Activated CD4-positive, alpha-beta memory T cell treated with anti-CD3 and anti-CD28 coated beads for 36 hours (primary cell): ENCODE data around the gene OAS3. TPM values are rescaled to one million over a fixed set of nuclear protein-coding genes. Genes with fewer than 3 reads are reported as not detected.

Experiments used
- CTCF ChIA-PET: fragments of 350-600 bp; sonication (Branson Sonifier 250); formaldehyde crosslinking; loops from one replicate; lab custom pipeline; 2021; ENCODE audit warnings: antibody characterized with exemption, inconsistent platforms; lab: Charles Lee
- POLR2A ChIA-PET: fragments of 350-600 bp; sonication (Branson Sonifier 250); formaldehyde crosslinking; loops from one replicate; lab custom pipeline; 2021; ENCODE audit warnings: antibody characterized with exemption; lab: Charles Lee
- DNase-seq: peaks from one replicate; pipeline ENCODE4 v3.0.0-alpha.2; 2020
- H3K27ac Mint-ChIP-seq: one replicate; pipeline ENCODE4 v1.8.0; 2021; ENCODE audit warnings: mixed read lengths
- H3K27me3 Mint-ChIP-seq: one replicate; pipeline ENCODE4 v1.8.0; 2021; ENCODE audit warnings: mixed read lengths
- H3K36me3 Mint-ChIP-seq: one replicate; pipeline ENCODE4 v1.8.0; 2021; ENCODE audit warnings: mixed read lengths
- H3K4me1 Mint-ChIP-seq: one replicate; pipeline ENCODE4 v1.8.0; 2021; ENCODE audit warnings: low read depth, mixed read lengths
- H3K4me3 Mint-ChIP-seq: one replicate; pipeline ENCODE4 v1.8.0; 2021; ENCODE audit warnings: mild to moderate bottlenecking, mixed read lengths
- H3K9me3 Mint-ChIP-seq: one replicate; pipeline ENCODE4 v1.8.0; 2021; ENCODE audit warnings: mixed read lengths
- intact Hi-C: fragments of 100-400 bp; cut with micrococcal nuclease; formaldehyde crosslinking; loops from one replicate; pipeline ENCODE4 v1.15.1; 2023
- total RNA-seq, 2 experiments: library from RNA; stranded (reverse); gene quantifications; one replicate each; pipeline ENCODE4 v1.2.3, GENCODE V29; 2021

OAS3 gene
- total RNA-seq, 2 experiments from 2014 or later = 34.6 to 37.1 TPM

DNA sequence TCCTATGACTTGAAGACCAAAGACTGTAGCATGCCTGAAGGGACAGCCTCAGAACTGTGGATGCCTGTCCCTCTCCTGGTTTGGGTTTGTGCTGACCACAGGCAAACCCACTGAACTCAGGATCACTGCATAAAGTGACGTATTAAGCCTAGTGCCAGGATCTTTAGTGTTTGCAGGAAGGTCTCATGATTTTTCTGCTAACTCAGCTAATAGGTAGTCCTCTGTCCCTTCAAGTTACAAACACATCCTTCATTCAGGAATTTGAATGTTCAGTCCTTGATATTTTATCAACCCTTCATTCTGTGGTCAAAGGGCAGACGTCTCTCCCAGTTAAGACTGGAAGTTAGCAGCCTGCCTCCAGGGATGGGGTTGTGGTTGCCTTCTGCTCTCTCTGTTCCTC lies 10.3 kb upstream of the OAS3 start:
- ChIA-PET POLR2A (no interaction called here), CTCF (no interaction called here)
- no peak for DNase-seq
- Mint-ChIP-seq H3K27ac (no peak overlapping the region), H3K4me1 (no peaks in the 10 kb centered on the region), H3K27me3 (no peaks in the 10 kb centered on the region), H3K4me3 (no peak overlapping the region), H3K36me3 (no peaks in the 10 kb centered on the region), H3K9me3 (no peaks in the 10 kb centered on the region)
- intact Hi-C loops = no loop called here

DNA sequence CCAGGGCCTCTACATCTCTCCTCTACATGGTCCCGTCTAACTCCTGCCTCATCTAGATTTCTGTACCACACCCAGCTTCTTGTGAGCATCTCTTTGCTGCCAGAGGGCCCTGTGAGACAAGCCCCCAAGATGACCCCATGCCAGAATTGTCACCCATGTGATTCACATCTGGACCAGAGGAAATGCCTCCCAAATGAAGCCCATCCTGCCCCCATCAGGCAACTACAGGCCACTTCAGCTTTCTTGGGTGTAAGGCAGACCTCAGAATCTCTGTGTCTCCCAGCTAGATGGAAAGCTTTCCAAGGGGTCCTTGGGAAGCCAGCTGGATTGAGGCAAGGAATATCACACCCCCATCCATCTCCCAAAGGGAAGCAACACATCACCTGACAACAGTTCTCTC lies 9.3 kb upstream of the OAS3 start:
- POLR2A ChIA-PET = no interaction called here

GRCh38 chr12:112929715-112930114 lies 8.6 kb upstream of the OAS3 start:
- Mint-ChIP-seq H3K9me3 (no peaks in the 10 kb centered on the region), H3K27ac (no peak overlapping the region), H3K4me3 (no peak overlapping the region), H3K27me3 (no peaks in the 10 kb centered on the region), H3K36me3 (no peaks in the 10 kb centered on the region), H3K4me1 (peaks cover 3% of the 10 kb centered on the region)
- DNase-seq = no peak
- POLR2A ChIA-PET = no interaction called here
- CTCF ChIA-PET = no interaction called here
- intact Hi-C loops = no loop called here

More for the DNA sequence above, 9.3 kb upstream of the OAS3 start:
- Mint-ChIP-seq H3K4me3 (no peak overlapping the region), H3K4me1 (no peaks in the 10 kb centered on the region), H3K9me3 (no peaks in the 10 kb centered on the region), H3K36me3 (no peaks in the 10 kb centered on the region), H3K27ac (no peak overlapping the region), H3K27me3 (no peaks in the 10 kb centered on the region)
- CTCF ChIA-PET = no interaction called here
- DNase-seq = no peak
- intact Hi-C loops = no loop called here

GRCh38 chr12:112930350-112930749 lies 7.9 kb upstream of the OAS3 start:
- H3K4me1 Mint-ChIP-seq = peaks cover 6% of the 10 kb centered on the region
- no peaks in the 10 kb centered on the region for H3K27me3 Mint-ChIP-seq
- intact Hi-C loops = no loop called here
- H3K27ac Mint-ChIP-seq = no peak overlapping the region
- no peak overlapping the region for H3K4me3 Mint-ChIP-seq
- ChIA-PET CTCF (interaction anchor here (1.6 to 2.1 kb wide), 2 partner anchors 30 to 63 kb away, joined by 5 to 8 read pairs; no protein-coding TSS in a partner anchor), POLR2A (no interaction called here)
- H3K36me3 Mint-ChIP-seq = no peaks in the 10 kb centered on the region
- DNase-seq = no peak
- H3K9me3 Mint-ChIP-seq = peaks cover 1% of the 10 kb centered on the region

- Mint-ChIP-seq H3K36me3 (no peaks in the 10 kb centered on the region), H3K27me3 (no peaks in the 10 kb centered on the region), H3K4me3 (no peak overlapping the region), H3K9me3 (peaks cover 2% of the 10 kb centered on the region), H3K4me1 (peaks cover 12% of the 10 kb centered on the region), H3K27ac (no peak overlapping the region)
- ChIA-PET POLR2A (interaction anchor here (0.9 kb wide), 1 partner anchor 45 kb away, joined by 3 read pairs; the partner anchor contains the start of gene OAS2), CTCF (interaction anchor here (0.9 kb wide), 1 partner anchor 220 kb away, joined by 3 read pairs; no protein-coding TSS in a partner anchor)
- DNase-seq = no peak
- intact Hi-C loops = no loop called here
Observed at GRCh38 chr12:112932485-112933128, 5.7 kb upstream of the OAS3 start.

DNA sequence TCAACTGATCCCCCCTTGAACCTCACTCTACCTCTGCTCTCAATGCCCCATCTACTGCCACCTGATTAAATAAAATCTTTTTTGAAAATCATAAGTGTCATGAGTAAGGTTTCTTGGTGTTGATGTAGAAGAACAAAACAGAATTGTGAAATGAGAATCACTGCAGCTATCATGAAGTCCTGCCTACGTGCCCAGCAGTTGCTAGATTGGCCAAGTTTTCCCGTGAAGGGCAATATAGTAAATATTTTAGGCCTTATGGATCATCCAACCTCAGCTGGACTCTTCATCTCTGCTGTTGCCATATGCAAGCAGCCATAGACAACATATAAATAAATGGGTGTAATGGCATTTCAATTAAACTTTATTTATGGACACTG lies 5.2 kb upstream of the OAS3 start:
- ChIA-PET CTCF (interaction anchor here (0.9 kb wide), 1 partner anchor 220 kb away, joined by 3 read pairs; no protein-coding TSS in a partner anchor), POLR2A (interaction anchor here (0.9 kb wide), 1 partner anchor 45 kb away, joined by 3 read pairs; the partner anchor contains the start of gene OAS2)
- H3K9me3 Mint-ChIP-seq = peaks cover 2% of the 10 kb centered on the region
- H3K27me3 Mint-ChIP-seq = no peaks in the 10 kb centered on the region
- H3K27ac Mint-ChIP-seq = no peak overlapping the region
- H3K36me3 Mint-ChIP-seq = no peaks in the 10 kb centered on the region
- no peak for DNase-seq
- peaks cover 16% of the 10 kb centered on the region for H3K4me1 Mint-ChIP-seq
- no peak overlapping the region for H3K4me3 Mint-ChIP-seq
- intact Hi-C loops = no loop called here

DNA sequence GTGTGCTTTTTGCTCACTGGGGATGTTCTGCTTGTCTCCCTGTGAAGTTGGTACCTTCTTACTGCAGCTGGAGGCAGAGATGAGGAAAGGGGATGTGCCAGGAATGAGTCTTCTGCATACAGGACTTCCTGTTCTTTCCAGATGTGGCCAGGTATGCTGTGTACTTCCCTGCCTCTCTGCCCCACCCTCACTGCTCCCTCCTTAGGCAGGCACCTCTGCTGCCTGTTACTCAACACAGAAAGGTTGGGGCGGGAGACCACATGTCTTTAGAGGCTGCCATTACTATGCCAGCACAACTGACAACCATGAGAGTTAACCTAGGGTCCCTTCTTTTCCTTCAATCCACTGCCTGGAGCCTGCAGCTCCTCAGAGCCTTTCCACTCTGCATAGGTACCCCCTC lies 2.0 kb upstream of the OAS3 start:
- H3K27ac Mint-ChIP-seq = no peak overlapping the region
- H3K4me3 Mint-ChIP-seq = no peak overlapping the region
- DNase-seq = no peak
- H3K9me3 Mint-ChIP-seq = peaks cover 2% of the 10 kb centered on the region
- ChIA-PET POLR2A (no interaction called here), CTCF (interaction anchor here (1.1 kb wide), 1 partner anchor 36 kb away, joined by 4 read pairs; no protein-coding TSS in a partner anchor)
- no peaks in the 10 kb centered on the region for H3K27me3 Mint-ChIP-seq
- intact Hi-C loops = loop anchor here (2.0 kb wide), 1 partner anchor 29 kb away; the partner anchor contains the start of gene OAS1
- H3K36me3 Mint-ChIP-seq = no peaks in the 10 kb centered on the region
- peaks cover 35% of the 10 kb centered on the region for H3K4me1 Mint-ChIP-seq

DNA sequence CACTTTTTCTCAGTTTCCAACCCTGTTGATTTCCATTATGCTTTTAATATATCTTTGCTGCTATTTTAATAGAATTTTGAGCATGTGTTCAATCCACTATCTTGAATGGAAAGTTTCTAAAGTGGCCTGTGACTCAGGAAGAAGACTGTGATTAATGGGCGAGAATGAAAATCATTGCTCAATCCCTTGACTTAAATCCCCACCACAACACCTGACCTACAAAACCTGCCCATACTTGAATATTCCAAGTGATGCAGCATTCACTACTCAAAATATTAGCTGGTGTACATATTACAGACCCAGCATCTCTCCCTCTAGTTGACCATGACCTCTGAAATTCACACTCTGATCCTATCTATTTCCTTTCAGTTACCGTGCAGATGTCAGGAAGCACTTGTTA lies 1.3 kb upstream of the OAS3 start:
- H3K4me1 Mint-ChIP-seq = peaks cover 35% of the 10 kb centered on the region
- DNase-seq = no peak
- H3K36me3 Mint-ChIP-seq = no peaks in the 10 kb centered on the region
- no peaks in the 10 kb centered on the region for H3K27me3 Mint-ChIP-seq
- CTCF ChIA-PET = interaction anchor here (1.1 kb wide), 1 partner anchor 37 kb away, joined by 4 read pairs; no protein-coding TSS in a partner anchor
- intact Hi-C loops = loop anchor here (2.0 kb wide), 1 partner anchor 30 kb away; the partner anchor contains the start of gene OAS1
- H3K4me3 Mint-ChIP-seq = no peak overlapping the region
- POLR2A ChIA-PET = interaction anchor here (1.1 to 1.6 kb wide), 2 partner anchors 17 to 41 kb away, joined by 3 to 9 read pairs; partner anchors contain the start of gene OAS2
- peaks cover 2% of the 10 kb centered on the region for H3K9me3 Mint-ChIP-seq
- H3K27ac Mint-ChIP-seq = peak overlapping the region; percentile 2

GRCh38 chr12:112938751-112939150 lies 477 bp downstream of the OAS3 start:
- peaks cover 35% of the 10 kb centered on the region for H3K4me1 Mint-ChIP-seq
- no peaks in the 10 kb centered on the region for H3K36me3 Mint-ChIP-seq
- CTCF ChIA-PET = no interaction called here
- POLR2A ChIA-PET = no interaction called here
- intact Hi-C loops = loop anchor here (1.0 kb wide), 1 partner anchor 40 kb away; the partner anchor contains the start of gene OAS2
- DNase-seq = no peak
- H3K27ac Mint-ChIP-seq = peak overlapping the region; percentile 55
- peak overlapping the region; percentile 87 for H3K4me3 Mint-ChIP-seq
- no peaks in the 10 kb centered on the region for H3K27me3 Mint-ChIP-seq
- H3K9me3 Mint-ChIP-seq = peaks cover 2% of the 10 kb centered on the region

DNA sequence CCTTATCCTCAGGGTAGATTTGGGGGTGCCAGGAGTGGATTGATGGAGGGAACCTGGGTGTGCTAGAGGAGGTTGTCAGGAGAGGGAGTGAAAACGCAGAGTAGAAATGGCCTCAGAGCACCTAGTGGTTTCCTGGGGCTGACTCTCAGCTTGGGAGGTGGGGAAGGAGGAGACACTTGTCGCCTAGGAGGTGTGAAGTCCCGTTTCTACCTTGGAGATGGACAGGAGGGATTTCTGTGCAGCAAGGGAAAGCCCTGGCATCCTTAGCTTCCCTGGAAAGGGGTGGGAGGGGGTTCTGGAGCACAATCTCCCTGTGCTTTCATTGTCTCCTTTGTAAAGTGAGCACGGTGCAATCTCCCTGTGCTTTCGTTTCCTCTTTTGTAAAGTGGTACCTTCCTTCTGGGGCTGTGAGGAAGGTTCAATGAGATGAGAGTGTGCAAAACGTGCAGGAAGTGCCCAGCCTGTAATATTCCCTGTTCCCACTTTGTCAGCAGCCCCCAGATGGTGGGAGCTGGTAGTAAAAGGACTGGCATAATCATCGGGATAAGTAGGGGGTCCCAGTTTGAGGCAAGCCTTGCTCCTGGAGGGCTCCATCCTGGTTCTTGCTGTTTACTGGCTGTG lies 1.6 kb downstream of the OAS3 start:
- intact Hi-C loops = no loop called here
- POLR2A ChIA-PET = interaction anchor here (0.5 to 1.0 kb wide), 2 partner anchors 38 to 245 kb away, joined by 3 read pairs; partner anchors contain the start of genes DDX54 and OAS2
- Mint-ChIP-seq H3K27ac (peak overlapping the region; percentile 44), H3K27me3 (no peaks in the 10 kb centered on the region), H3K4me1 (peaks cover 30% of the 10 kb centered on the region), H3K36me3 (no peaks in the 10 kb centered on the region), H3K4me3 (peak overlapping the region; percentile 69), H3K9me3 (peaks cover 2% of the 10 kb centered on the region)
- DNase-seq = peak; percentile 30
- CTCF ChIA-PET = interaction anchor here (0.6 to 1.2 kb wide), 2 partner anchors 31 to 38 kb away, joined by 4 to 5 read pairs; partner anchors contain the start of gene OAS2

DNA sequence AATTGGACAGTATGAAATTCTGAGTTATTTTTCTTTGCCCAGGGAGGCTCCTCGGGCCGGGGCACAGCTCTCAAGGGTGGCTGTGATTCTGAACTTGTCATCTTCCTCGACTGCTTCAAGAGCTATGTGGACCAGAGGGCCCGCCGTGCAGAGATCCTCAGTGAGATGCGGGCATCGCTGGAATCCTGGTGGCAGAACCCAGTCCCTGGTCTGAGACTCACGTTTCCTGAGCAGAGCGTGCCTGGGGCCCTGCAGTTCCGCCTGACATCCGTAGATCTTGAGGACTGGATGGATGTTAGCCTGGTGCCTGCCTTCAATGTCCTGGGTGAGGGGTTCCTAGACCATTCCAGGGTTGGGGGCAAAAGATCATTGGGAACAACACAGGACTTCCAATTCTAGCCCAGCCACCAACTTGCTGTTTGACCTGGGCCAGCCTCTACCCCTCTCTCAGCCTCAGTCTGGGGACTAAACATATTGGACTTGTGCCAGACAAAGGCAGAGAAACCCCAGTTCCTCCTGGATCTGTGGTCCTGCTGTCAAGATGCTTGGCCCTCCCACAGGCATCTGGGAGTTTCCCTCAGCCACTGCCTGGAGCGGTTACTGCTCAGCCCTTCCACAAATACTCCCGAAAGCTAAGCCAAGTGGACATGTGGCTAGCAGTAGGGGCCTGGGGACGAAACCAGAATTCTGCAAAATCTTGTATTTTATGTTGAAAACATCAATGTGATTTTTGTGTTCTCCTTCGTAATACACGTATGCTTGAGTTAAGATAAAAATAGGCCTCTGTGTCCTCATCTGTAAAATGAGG lies 3.5 kb downstream of the OAS3 start:
- ChIA-PET POLR2A (interaction anchor here (1.2 kb wide), 1 partner anchor 36 kb away, joined by 3 read pairs; the partner anchor contains the start of gene OAS2), CTCF (interaction anchor here (0.7 kb wide), 1 partner anchor 52 kb away, joined by 4 read pairs; no protein-coding TSS in a partner anchor)
- intact Hi-C loops = no loop called here
- no peak for DNase-seq
- H3K27me3 Mint-ChIP-seq = no peaks in the 10 kb centered on the region
- no peak overlapping the region for H3K4me3 Mint-ChIP-seq
- no peak overlapping the region for H3K27ac Mint-ChIP-seq
- H3K4me1 Mint-ChIP-seq = peaks cover 28% of the 10 kb centered on the region
- H3K36me3 Mint-ChIP-seq = peaks cover 5% of the 10 kb centered on the region
- no peaks in the 10 kb centered on the region for H3K9me3 Mint-ChIP-seq
